GM19193 (cell line): ENCODE measurements around the gene CBFA2T2.
A peak's percentile ranks its signal among the peaks of the same experiment; 100 is the strongest.

Experiments used
- POLR2A ChIP-seq: IDR thresholded peaks from 4 replicates; pipeline ENCODE4 v1.6.1; 2011; ENCODE audit not compliant: insufficient read depth, insufficient read length; ENCODE audit errors: extremely low read depth

CBFA2T2 gene

GRCh38 chr20:33539129-33539528 is 49.2 kb downstream of the CBFA2T2 start:
- TF ChIP-seq POLR2A = no peak

DNA sequence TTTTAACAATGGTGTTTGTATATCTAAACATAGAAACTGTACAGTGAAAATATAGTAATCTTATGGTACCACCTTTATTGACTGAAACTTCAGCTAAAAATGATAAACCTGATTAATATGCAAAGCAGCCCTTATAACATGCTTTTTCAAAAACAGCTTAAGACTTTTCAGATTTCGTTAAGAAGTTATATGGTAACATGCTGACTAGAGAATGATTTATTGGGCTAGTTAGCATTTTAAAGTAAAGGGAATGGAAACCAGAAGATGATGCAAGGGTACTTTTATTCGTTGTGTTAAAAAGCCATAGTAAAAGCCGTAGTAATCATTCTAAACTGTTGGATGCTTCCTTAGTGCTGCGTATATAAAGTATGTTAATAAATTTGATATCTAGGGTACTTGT is 50.5 kb downstream of the CBFA2T2 start:
- no peak for TF ChIP-seq POLR2A

GRCh38 chr20:33541074-33541473 is 51.2 kb downstream of the CBFA2T2 start:
- TF ChIP-seq POLR2A = no peak

GRCh38 chr20:33541797-33542196 is 51.9 kb downstream of the CBFA2T2 start:
- TF ChIP-seq POLR2A = no peak

DNA sequence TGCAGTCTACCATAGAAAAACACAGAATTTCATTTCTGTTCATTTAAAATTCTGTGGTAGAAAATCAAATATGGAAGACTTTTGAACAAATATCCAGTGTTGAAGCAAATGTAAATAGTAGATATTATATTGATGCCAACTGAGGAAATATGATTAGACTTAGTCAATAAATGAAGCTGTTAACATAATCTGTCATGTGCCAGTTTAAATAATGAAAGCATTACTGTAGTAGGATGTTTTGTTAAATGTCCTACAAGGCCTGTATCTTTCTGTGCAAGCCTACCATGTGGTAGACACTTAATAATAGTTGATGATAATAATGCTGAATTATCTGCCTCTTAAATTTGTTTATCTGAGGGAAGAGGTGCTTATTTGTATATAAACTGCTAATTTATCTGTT is 55.9 kb downstream of the CBFA2T2 start:
- no peak for TF ChIP-seq POLR2A

DNA sequence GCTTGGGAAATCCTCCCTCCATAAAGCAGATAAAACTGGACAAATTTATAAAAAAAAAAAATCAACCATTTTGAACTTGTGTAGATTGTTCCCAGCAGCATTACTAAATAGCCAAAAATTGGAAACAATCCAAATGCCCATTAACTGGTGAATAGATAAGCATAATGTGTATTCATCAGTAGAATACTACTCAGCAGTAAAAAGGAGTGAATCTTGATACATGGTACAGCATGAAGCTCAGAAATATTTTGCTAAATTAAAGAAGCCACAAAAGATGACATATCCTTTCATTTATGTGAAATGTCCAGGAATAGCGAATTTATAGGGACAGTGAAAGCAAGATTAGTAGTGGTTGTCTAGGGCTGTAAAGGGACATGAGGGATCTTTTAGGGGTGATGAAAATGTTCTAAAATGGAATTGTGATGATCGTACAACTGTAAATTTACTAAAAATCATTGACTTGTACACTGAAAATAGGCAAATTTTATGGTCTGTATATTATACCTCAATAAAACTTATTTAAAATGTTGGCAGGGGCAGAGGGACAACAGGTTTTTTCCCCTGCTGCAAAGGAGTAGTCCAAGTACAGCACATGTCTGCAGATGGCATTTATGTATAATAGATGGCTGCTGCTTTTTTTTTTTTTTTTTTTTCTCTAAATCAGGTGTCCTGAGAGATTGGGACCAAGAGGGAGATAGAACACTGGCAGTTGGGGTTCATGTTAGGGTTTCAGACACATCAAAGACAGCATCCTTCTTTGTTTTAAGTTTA is 59.5 kb downstream of the CBFA2T2 start:
- no peak for TF ChIP-seq POLR2A

DNA sequence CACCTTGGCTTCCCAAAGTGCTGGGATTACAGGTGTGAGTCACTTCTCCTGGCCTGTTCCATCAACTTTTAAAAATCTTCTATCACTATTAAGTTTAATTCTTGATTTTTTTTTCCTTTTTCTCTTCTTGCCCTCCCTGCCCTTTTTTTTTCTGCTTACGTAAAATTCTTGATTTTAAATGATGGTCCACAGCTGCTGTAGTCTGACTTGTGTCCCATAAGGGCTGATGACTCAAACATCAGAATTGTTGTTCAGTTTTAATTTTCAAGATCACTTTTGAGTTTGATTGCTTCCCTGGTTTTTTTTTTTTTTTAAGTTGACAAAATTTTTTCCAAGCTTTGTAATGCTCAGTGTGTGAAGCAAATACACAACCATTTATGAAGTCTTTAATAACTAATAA is 61.9 kb downstream of the CBFA2T2 start:
- TF ChIP-seq POLR2A = no peak

DNA sequence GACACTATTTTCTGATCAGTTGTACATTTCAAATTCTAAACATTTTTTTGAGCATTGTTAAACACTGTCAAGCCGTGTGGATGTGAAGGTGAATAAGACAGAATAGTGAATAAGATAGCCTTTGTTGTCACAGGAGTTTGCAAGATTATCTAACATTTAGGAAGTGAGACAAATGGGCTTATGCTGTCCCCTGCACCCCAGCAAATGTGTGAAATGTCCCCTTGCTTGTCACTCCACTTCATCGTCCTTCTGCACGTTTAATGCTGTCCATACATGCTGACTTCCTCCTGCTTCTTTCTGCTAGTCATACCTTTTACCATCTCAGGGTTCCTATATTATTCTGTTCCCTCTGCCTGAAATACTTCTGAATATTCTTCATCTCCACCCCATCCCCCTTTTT is 62.6 kb downstream of the CBFA2T2 start:
- TF ChIP-seq POLR2A = no peak

GRCh38 chr20:33553516-33553915 is 63.6 kb downstream of the CBFA2T2 start:
- no peak for TF ChIP-seq POLR2A

DNA sequence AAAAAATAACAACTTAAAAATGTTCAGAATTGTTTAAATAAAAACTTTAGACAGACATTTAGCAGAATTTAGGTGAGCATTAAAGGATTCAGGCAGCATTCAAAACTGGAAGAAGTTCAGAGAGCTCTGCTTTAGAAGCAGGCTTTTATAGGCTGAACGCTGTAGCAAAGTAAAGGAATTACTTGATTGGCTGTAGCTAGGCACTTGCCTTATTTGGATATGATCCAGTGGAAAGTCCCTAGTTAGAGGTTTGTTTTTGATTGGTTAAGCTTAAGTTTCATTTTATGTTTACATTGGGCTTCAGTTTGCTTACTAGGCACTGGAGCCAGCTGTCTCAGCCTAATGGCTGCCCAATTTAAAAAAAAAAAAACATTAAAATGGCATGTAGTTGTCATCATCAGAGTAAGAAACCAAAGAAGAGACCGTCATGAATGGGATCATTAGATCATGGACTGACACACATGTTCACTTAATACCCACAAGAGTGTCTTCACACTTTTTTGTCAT is 65.1 kb downstream of the CBFA2T2 start:
- TF ChIP-seq POLR2A = peak; percentile 38

GRCh38 chr20:33555755-33556154 is 65.9 kb downstream of the CBFA2T2 start:
- TF ChIP-seq POLR2A = no peak

- no peak for TF ChIP-seq POLR2A
These were observed 66.3 kb downstream of the CBFA2T2 start for GRCh38 chr20:33556246-33556645.

DNA sequence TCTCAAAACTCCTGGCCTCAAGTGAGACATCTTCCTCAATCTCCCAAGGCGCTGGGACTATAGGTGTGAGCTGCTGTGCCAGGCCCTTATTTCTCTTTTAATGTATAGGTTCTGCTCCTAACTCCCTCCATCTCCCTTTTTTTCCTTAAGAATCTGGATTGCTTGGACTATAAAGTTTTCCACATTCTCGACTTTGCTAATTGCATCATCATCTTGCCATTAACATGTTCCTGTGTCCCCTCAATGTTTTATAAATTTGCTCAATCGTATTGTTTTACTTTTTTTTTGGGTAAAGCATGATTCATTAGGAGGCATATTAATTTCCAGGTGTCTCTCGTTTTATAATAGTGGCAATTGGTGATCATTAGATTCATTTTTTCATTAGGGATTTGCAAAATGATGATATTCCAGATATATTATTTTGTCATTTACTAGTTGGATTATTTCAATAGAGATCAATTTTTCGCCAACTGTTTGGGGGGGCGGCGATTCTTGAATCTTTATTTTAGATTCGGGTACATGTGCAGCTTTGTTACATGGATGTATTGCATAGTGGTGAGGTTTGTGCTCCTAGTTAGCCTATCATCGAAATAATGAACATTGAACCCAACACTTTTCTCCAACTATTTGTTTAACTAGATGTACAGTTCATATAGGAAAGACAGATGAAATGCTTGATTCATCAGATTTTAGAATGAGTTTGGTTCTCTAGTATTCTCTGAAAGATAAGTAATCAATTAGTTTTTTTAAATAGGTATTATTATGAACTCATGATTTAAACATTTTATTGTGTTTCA is 68.7 kb downstream of the CBFA2T2 start:
- no peak for TF ChIP-seq POLR2A

DNA sequence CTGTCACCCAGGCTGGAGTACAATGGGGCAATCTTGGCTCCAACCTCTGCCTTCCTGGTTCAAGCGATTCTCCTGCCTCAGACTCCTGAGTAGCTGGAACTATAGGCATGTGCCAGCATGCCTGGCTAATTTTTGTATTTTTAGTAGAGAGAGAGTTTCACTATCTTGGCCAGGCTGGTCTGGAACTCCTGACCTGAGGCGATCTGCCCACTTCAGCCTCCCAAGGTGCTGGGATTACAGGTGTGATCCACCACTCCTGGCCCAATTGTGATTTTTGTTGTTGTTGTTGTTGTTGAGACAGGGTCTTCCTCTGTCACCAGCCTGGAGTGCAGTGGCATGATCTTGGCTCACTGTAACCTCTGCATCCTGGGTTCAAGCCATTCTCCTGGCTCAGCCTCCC is 69.3 kb downstream of the CBFA2T2 start:
- TF ChIP-seq POLR2A = no peak

- TF ChIP-seq POLR2A = no peak
These were observed 70.1 kb downstream of the CBFA2T2 start for GRCh38 chr20:33560026-33560425.
